HG03108 (cell line): Measurements from ENCODE around the gene GLT6D1.
"Not testable (repeated sequence)": the region's sequence is repeated elsewhere in the genome, so short reads cannot be mapped to it uniquely, and the experiment has no call there.

Experiments used
- ATAC-seq: cut with Tn5 transposase; IDR thresholded peaks from one replicate; pipeline ENCODE4 v1.9.1; 2021; ENCODE audit warnings: moderate library complexity; ENCODE audit not compliant: unreplicated experiment

Gene GLT6D1

DNA sequence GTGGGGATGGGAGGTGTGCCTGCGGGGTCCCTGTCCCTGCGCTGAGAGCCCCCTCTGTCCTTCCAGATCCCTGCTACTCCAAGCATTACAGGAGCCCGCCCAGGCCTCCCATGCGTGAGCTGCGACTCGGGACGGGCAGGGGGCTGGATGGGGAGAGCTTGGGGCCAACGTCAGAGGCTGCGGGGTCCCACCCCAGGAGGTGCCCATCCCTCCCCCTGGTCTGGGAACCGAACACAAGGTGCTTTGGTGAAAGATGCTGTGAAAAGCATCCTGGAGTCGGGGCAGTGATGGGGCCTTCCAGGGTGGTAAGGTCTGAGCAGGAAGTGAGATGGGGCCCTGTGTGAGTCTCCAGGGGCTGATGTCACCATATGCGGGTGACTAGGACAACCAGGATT lies 26.5 kb upstream of the GLT6D1 start:
- ATAC-seq, result no peak

DNA sequence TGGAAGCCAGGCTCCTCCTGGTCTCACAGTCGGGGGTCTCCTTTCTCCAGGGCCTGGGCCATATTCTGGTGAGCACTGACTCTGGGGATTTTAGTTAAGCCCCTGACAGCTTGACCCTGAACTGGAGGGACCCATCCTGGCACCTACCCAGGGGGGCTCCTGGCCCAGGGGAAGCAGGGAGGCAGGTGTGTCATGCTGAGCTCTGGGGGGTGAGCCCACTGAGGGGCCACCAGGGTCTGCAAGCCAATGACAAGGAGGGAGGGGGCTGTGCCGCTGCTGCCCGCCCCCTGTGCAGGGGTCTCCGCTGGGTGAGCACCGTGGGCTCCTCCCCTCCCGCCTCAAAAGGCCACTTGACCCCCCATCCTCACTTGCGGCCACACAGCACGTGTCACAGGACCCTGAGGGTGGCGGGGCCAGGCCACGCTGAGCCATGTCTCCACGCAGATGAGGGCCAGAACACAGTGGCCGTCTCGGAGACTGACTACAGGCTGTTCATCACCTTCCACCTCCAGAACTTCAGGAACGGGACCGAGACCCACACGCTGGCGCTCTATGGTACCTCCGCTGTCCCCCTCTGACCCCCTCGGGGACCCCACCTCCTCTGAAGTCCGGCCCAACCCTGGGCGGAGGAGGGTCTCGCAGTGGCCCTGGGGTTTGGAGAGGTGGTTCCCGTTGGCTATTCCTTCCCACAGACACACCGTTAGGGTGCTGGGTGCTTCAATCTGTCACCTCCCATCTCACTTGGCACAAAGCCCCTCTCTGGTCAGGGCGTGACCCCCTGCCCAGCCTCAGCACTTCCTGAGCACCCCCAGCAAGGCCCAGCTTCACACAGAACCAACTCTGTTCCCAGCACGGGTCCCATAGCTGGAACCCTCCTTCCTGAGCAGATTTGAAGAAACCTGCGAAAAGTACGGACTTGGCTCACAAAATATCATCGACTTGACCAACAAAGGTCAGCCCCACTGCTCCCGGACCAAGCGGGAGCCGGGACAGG lies 25.8 kb upstream of the GLT6D1 start:
- no peak for ATAC-seq

DNA sequence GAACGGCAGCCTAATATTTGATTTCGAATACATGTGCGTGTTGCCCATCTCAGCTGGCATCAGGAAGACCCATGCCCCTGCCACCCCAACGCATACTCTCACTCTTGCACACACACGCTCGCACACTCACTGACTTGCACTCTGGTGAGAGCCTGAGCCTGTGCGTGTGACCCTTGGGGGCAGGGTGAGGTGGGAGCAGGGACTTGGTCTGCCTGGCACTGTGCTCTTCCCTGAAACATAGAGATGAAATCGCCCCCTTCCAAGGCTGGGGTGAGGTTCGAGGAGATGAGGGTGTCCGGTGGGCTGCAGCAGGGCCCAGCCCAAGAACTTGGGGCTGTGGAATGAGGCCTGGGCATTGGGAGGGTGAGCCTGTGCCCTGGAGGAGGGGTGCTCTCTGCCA lies 24.9 kb upstream of the GLT6D1 start:
- no peak for ATAC-seq

GRCh38 chr9:135663857-135664256 lies 24.5 kb upstream of the GLT6D1 start:
- ATAC-seq, result no peak

DNA sequence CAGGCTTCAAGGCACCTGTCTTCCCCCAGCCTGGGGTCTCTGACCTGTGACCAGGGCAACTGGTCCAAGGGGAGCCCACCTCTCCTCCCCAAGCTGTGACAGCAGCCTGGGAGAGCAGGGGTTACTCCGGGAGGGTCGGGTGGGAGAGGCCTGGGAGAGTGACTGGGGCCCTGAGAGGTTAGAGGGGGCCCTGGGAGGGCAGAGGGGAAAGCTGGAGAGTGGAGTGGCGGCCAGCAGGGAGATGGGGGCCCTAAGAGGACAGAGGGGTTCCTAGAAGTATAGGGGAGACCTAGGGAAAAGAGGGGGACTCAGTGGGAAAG lies 24.1 kb upstream of the GLT6D1 start:
- ATAC-seq, result no peak

- no peak for ATAC-seq
Measured at GRCh38 chr9:135662758-135663450, 23.6 kb upstream of the GLT6D1 start, which contains the start of gene LCN9. TSS of gene LCN9 (plus strand) at chr9:135663309. CDS start at chr9:135663322, 13 bp downstream.

DNA sequence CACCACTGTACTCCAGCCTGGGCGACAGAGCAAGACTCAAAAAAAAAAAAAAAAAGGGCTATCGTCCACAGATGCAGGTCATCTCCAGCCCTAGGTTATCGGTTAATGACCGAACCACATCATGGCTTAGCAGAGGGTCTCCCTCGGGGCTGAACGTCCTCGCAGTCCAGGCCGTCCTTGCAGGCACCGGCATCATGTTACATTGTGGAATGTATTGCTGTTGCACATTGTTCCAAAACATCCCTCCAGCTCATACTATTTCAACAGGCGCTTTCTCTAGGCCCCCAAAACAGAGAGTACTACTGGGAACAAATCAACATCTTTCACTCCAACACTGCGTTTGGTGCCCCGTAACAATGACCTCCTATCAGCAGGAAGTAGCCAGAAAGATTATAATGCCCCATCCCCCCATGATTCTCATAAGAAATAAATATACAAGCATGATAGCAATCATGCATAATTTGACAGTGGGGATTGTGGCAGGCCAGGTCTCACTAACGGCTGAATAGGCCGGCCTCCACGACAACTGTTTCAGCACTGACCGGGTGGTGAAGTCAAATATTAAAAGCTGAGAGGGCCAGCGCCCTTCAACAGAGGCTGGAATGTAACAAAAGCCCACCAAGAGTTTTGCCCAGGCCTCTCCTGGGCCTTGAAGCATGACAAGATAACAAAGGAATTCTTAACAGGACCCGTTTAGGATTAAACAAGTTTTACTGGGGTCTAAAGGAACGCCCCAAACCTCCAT lies 22.6 kb upstream of the GLT6D1 start:
- ATAC-seq, result no peak

- no peak for ATAC-seq
Measured at GRCh38 chr9:135660407-135660806, 21.1 kb upstream of the GLT6D1 start.

DNA sequence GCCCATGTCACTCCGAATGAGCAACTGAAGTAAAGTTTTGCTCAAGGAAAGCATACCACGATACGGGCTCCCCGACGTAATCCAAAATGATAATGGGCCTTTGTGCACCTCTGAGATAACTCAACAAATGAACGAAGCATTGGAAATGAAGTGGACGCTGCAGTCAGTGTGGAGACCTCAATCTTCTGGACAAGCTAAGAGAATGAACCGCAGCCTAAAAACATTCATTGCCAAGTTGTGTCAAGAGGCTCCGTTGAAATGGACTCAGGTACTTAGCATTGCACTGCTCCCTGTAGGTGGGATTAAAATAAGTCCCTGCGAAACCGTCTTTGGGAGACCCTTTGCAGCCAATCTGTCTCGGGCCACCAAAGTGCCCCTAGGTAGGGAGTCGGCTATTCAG lies 19.9 kb upstream of the GLT6D1 start:
- ATAC-seq, result no peak

- ATAC-seq, result no peak
Measured at GRCh38 chr9:135657416-135657815, 18.1 kb upstream of the GLT6D1 start.

- no peak for ATAC-seq
Measured at GRCh38 chr9:135655317-135655716, 16.0 kb upstream of the GLT6D1 start.

GRCh38 chr9:135650408-135650807 lies 11.1 kb upstream of the GLT6D1 start:
- ATAC-seq, result no peak

GRCh38 chr9:135649508-135649907 lies 10.2 kb upstream of the GLT6D1 start:
- ATAC-seq, result no peak

- ATAC-seq, result no peak
Measured at GRCh38 chr9:135648494-135649410, 9.4 kb upstream of the GLT6D1 start.

DNA sequence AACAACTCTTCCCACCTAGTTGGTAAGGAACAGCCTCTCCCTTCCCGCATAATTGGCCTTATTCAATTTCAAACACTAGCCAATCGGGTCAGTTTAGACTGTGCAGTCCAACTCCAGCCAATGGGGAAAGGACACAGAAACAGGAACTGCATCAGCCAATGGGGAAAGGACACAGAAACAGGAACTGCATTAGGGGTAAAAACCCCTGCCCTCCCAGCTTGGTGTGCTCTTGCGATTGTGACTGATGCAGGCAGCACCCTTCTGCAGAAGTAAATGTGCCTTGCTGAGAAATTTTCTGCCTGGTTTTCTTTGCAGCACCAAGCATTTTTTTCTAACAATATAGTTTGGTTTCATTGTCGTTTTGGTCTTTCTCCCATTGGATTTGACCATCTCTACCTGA lies 8.5 kb upstream of the GLT6D1 start:
- ATAC-seq, result no peak

GRCh38 chr9:135644631-135645218 lies 5.4 kb upstream of the GLT6D1 start:
- no peak for ATAC-seq

- ATAC-seq, result no peak
Measured at GRCh38 chr9:135641745-135642144, 2.4 kb upstream of the GLT6D1 start.

- ATAC-seq, result no peak
Measured at GRCh38 chr9:135641047-135641446, 1.7 kb upstream of the GLT6D1 start.

- ATAC-seq, result not testable (repeated sequence)
Measured at GRCh38 chr9:135636930-135637530, 2.3 kb downstream of the GLT6D1 start.

DNA sequence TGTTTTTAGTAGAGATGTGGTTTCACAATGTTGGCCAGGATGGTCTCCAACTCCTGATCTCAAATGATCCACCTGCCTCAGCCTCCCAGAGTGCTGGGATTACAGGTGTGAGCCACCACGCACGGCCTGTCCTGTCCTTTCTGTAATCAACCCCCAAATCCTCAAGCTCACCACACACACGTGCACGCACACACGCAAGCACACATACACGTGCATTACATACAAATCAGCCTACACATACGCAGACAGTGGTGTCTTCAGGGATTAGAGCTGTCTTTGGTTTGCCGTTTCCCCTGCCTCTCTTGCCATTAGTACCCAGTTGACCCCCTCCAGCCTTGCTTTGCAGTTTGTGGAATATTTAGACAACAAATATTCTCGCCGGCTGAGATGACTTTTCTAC lies 6.5 kb downstream of the GLT6D1 start:
- ATAC-seq, result no peak
